Kidney epithelial cell (primary cell): Measurements from ENCODE around the gene SENP8. TPM values are rescaled to one million over a fixed set of nuclear protein-coding genes. Genes with fewer than 3 reads are reported as not detected.

Experiments
- DNase-seq: peaks from one replicate; pipeline ENCODE4 v3.0.0-alpha.2; 2010; ENCODE audit warnings: low read depth
- H3K27me3 ChIP-seq: 2 replicates; pipeline ENCODE4 v1.6.0; 2011; ENCODE audit warnings: low read length; ENCODE audit not compliant: control insufficient read depth, insufficient read depth
- H3K36me3 ChIP-seq: 2 replicates; pipeline ENCODE4 v1.5.1; 2011; ENCODE audit warnings: low read length; ENCODE audit not compliant: control insufficient read depth, insufficient read depth
- H3K4me3 ChIP-seq: 2 replicates; pipeline ENCODE4 v1.5.1; 2011; ENCODE audit warnings: low read depth, mild to moderate bottlenecking, control low read depth, low read length
- CTCF ChIP-seq: IDR thresholded peaks from 2 replicates; pipeline ENCODE4 v1.5.1; 2011; ENCODE audit warnings: mild to moderate bottlenecking, moderate library complexity, low read length, control low read depth, inconsistent platforms; ENCODE audit not compliant: insufficient read depth, poor library complexity, severe bottlenecking
- total RNA-seq: library from RNA; depleted of rRNA; stranded (reverse); fragments of >200 nt; gene quantifications from 2 replicates; pipeline ENCODE4 v1.2.3, GENCODE V29; 2015

SENP8 gene
- total RNA-seq, 1 donor from 2014 or later = 3.0 TPM

- no peak for DNase-seq
Observed at GRCh38 chr15:72116731-72117485, 1.3 kb upstream of the SENP8 start.

GRCh38 chr15:72117486-72118016 is 652 bp upstream of the SENP8 start:
- Histone ChIP-seq H3K4me3 (peak overlapping the region; percentile 99), H3K36me3 (no peaks in the 10 kb centered on the region), H3K27me3 (no peaks in the 10 kb centered on the region)
- TF ChIP-seq CTCF = no peak
- no peak for DNase-seq

More at GRCh38 chr15:72116731-72117485, 1.3 kb upstream of the SENP8 start:
- Histone ChIP-seq H3K27me3 (no peaks in the 10 kb centered on the region), H3K4me3 (peak overlapping the region; percentile 99), H3K36me3 (no peaks in the 10 kb centered on the region)
- no peak for TF ChIP-seq CTCF

- no peak for TF ChIP-seq CTCF
- Histone ChIP-seq H3K4me3 (no peak overlapping the region), H3K27me3 (no peaks in the 10 kb centered on the region), H3K36me3 (no peaks in the 10 kb centered on the region)
- no peak for DNase-seq
Observed at GRCh38 chr15:72124218-72124617, 6.0 kb downstream of the SENP8 start.

GRCh38 chr15:72127724-72128322 is 9.6 kb downstream of the SENP8 start:
- H3K27me3 ChIP-seq = no peaks in the 10 kb centered on the region
- H3K36me3 ChIP-seq = no peaks in the 10 kb centered on the region
- no peak for TF ChIP-seq CTCF
- H3K4me3 ChIP-seq = no peak overlapping the region
- DNase-seq = no peak

- no peaks in the 10 kb centered on the region for H3K36me3 ChIP-seq
- TF ChIP-seq CTCF = no peak
- no peak overlapping the region for H3K4me3 ChIP-seq
- DNase-seq = no peak
- no peaks in the 10 kb centered on the region for H3K27me3 ChIP-seq
Observed at GRCh38 chr15:72128359-72128758, 10.2 kb downstream of the SENP8 start.

- DNase-seq = no peak
- no peak for TF ChIP-seq CTCF
Observed at GRCh38 chr15:72130272-72130671, 12.1 kb downstream of the SENP8 start.

More at GRCh38 chr15:72130272-72130671, 12.1 kb downstream of the SENP8 start:
- Histone ChIP-seq H3K36me3 (no peaks in the 10 kb centered on the region), H3K27me3 (no peaks in the 10 kb centered on the region), H3K4me3 (no peak overlapping the region)
